H1 (cell line): ENCODE results near the gene KCMF1. TPM values are rescaled to one million over a fixed set of nuclear protein-coding genes. Genes with fewer than 3 reads are reported as not detected.

Experiments used
- ATF3 ChIP-seq: IDR thresholded peaks from 2 replicates; pipeline ENCODE4 v1.6.1; 2011; ENCODE audit warnings: low read depth, mild to moderate bottlenecking, low read length; ENCODE audit not compliant: insufficient read depth
- CHD7 ChIP-seq: fragments of 300-600 bp; sonication (generic); IDR thresholded peaks from 2 replicates; pipeline ENCODE4 v1.7.1; 2012; ENCODE audit warnings: low read length, moderate library complexity, mild to moderate bottlenecking, inconsistent platforms; ENCODE audit not compliant: insufficient replicate concordance
- FOSL1 ChIP-seq: IDR thresholded peaks from 2 replicates; pipeline ENCODE4 v1.6.1; 2011; ENCODE audit warnings: mild to moderate bottlenecking, low read depth, low read length, moderate library complexity; ENCODE audit not compliant: insufficient read depth
- GABPA ChIP-seq: IDR thresholded peaks from 2 replicates; pipeline ENCODE4 v1.6.1; 2011; ENCODE audit warnings: mild to moderate bottlenecking, low read length, moderate library complexity, borderline replicate concordance; ENCODE audit not compliant: insufficient read depth
- HDAC6 ChIP-seq: IDR thresholded peaks from one replicate; pipeline ENCODE4 v1.7.1; 2012; ENCODE audit warnings: low read depth, mild to moderate bottlenecking, inconsistent platforms, low read length, moderate library complexity
- KDM4A ChIP-seq: IDR thresholded peaks from one replicate; pipeline ENCODE4 v1.7.1; 2012; ENCODE audit warnings: low read depth, mild to moderate bottlenecking, moderate library complexity, low read length, inconsistent platforms; ENCODE audit not compliant: severe bottlenecking
- MAX ChIP-seq: IDR thresholded peaks from 2 replicates; pipeline ENCODE4 v1.6.1; 2012; ENCODE audit warnings: inconsistent platforms
- SRF ChIP-seq: IDR thresholded peaks from 2 replicates; pipeline ENCODE4 v1.6.1; 2011; ENCODE audit warnings: mild to moderate bottlenecking, low read depth, low read length, moderate library complexity
- TEAD4 ChIP-seq: IDR thresholded peaks from 2 replicates; pipeline ENCODE4 v1.6.1; 2012; ENCODE audit warnings: low read depth, low read length, inconsistent platforms, mixed read lengths
- YY1 ChIP-seq: IDR thresholded peaks from 2 replicates; pipeline ENCODE4 v1.6.1; 2011; ENCODE audit warnings: low read depth, mild to moderate bottlenecking, low read length
- polyA plus RNA-seq, 7 experiments: library from polyadenylated mRNA; depleted of rRNA in 3 of 7; stranded (reverse) in 5 of 7; unstranded in 2 of 7; fragments of >200 nt in 5 of 7; fragments of 200-250 nt in 2 of 7; gene quantifications; 1 replicate in 5 of 7; 2 replicates in 1 of 7; 4 replicates in 1 of 7; pipeline versions ENCODE4 v1.2.1 to v1.2.3, GENCODE V29; 2011 to 2013; ENCODE audit warnings: missing spikeins in 2 of 7, mixed read lengths in 2 of 7
- total RNA-seq: library from RNA; stranded (reverse); fragmentation: NEBNext Ultra II Directional; extraction: Animal tissue kit (Norgen Biotek cat#: 25700); gene quantifications from 2 replicates; pipeline ENCODE4 v1.2.1, GENCODE V29; 2021

Gene KCMF1
- total and polyA plus RNA-seq, 2 of the 8 experiments (the other 6 are each of a cell fraction or from before 2014, with no cell fraction given), result 86.9 to 149 TPM

GRCh38 chr2:84925724-84926376, 45.1 kb upstream of the KCMF1 start (continued):
- TF ChIP-seq CHD7, result no peak
- no peak for TF ChIP-seq HDAC6
- no peak for TF ChIP-seq SRF
- peak; percentile 31; the same call in 1 of the 2 replicates for TF ChIP-seq YY1
- TF ChIP-seq FOSL1, result no peak
- peak; percentile 98 for TF ChIP-seq TEAD4
- TF ChIP-seq ATF3, result no peak
- peak; percentile 87 for TF ChIP-seq MAX
- TF ChIP-seq GABPA, result no peak; the same call in 1 of the 2 replicates
- peak; percentile 54 for TF ChIP-seq KDM4A
